Common myeloid progenitor, CD34-positive (primary cell): ENCODE results near the gene GFI1.
A peak's percentile ranks its signal among the peaks of the same experiment; 100 is the strongest.

Experiments
- CTCF ChIA-PET: fragments of 350-600 bp; sonication (Branson Sonifier 250); formaldehyde crosslinking; loops from one replicate; lab custom pipeline; 2021; ENCODE audit warnings: antibody characterized with exemption; lab: Charles Lee
- POLR2A ChIA-PET: fragments of 350-600 bp; sonication (Branson Sonifier 250); formaldehyde crosslinking; loops from one replicate; lab custom pipeline; 2021; ENCODE audit warnings: antibody characterized with exemption; lab: Charles Lee
- DNase-seq, 3 donors: peaks; one replicate each; pipeline versions ENCODE4 v3.0.0 to v3.0.0-alpha.2; 2013
- H3K27ac ChIP-seq, 2 experiments: 1 replicate in 1 of 2; 2 replicates in 1 of 2; pipeline ENCODE4 v1.7.0; 2013; ENCODE audit warnings: inconsistent platforms in 2 of 2, low read length in 2 of 2, mild to moderate bottlenecking in 2 of 2, low read depth in 1 of 2, moderate library complexity in 1 of 2; ENCODE audit not compliant: severe bottlenecking in 2 of 2, insufficient read depth in 1 of 2, poor library complexity in 1 of 2
- H3K27me3 ChIP-seq, 5 experiments: replicated peaks in 2 of 5; 1 replicate in 3 of 5; 2 replicates in 2 of 5; pipeline versions ENCODE4 v1.6.1 to v1.7.0; 2013; ENCODE audit warnings: low read length in 4 of 5, mild to moderate bottlenecking in 2 of 5, moderate library complexity in 2 of 5, inconsistent platforms in 1 of 5; ENCODE audit not compliant: insufficient read depth in 5 of 5, control insufficient read depth in 4 of 5
- H3K36me3 ChIP-seq, 4 experiments: 1 replicate in 2 of 4; 2 replicates in 2 of 4; pipeline versions ENCODE4 v1.6.1 to v1.7.0; 2013; ENCODE audit warnings: low read length in 3 of 4, control low read depth in 1 of 4, mild to moderate bottlenecking in 1 of 4; ENCODE audit not compliant: control insufficient read depth in 4 of 4, insufficient read depth in 4 of 4
- H3K4me1 ChIP-seq, 4 experiments: 1 replicate in 3 of 4; 2 replicates in 1 of 4; pipeline versions ENCODE4 v1.6.1 to v1.7.1; 2013; ENCODE audit warnings: low read length in 3 of 4, mild to moderate bottlenecking in 3 of 4, control low read depth in 1 of 4, inconsistent platforms in 1 of 4, moderate library complexity in 1 of 4; ENCODE audit not compliant: control insufficient read depth in 4 of 4, insufficient read depth in 4 of 4; ENCODE audit errors: control extremely low read depth in 1 of 4
- H3K4me3 ChIP-seq, 7 experiments: 1 replicate in 4 of 7; 2 replicates in 3 of 7; pipeline versions ENCODE4 v1.5.1 to v1.7.0; 2013; ENCODE audit warnings: mild to moderate bottlenecking in 7 of 7, low read length in 6 of 7, moderate library complexity in 6 of 7, inconsistent platforms in 2 of 7, low read depth in 2 of 7, control low read depth in 1 of 7; ENCODE audit not compliant: insufficient read depth in 4 of 7, control insufficient read depth in 1 of 7; ENCODE audit errors: extremely low read depth in 1 of 7
- H3K9me3 ChIP-seq, 5 experiments: 1 replicate in 4 of 5; 2 replicates in 1 of 5; pipeline versions ENCODE4 v1.6.1 to v1.7.1; 2013; ENCODE audit warnings: low read length in 4 of 5, mild to moderate bottlenecking in 2 of 5, inconsistent platforms in 1 of 5, low read depth in 1 of 5, moderate library complexity in 1 of 5; ENCODE audit not compliant: control insufficient read depth in 4 of 5, insufficient read depth in 2 of 5; ENCODE audit errors: control extremely low read depth in 1 of 5
- WGBS: methylation state at CpG from one replicate; pipeline ENCODE4 v1.1.5; 2013; ENCODE audit not compliant: insufficient coverage; 5-methylcytosine and 5-hydroxymethylcytosine counted together

GFI1 gene

DNA sequence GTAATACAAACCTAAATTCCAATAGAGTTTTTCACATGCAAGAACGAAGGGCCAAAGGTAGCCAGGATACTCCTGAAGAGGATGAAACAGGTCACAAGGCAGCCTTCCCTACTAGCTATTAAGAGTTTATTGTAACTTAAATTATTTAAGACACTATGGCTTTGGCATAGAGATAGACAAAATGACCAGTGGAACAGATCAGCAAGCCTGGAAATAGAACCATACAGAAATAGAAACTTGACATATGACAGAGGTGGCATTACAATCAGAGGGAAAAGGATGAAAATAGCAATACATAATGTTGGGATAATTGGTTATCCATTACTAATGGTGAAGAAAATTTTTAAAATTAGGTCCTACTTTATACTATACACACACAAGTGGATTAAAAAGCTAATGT, 16.5 kb downstream of the GFI1 start:
- Histone ChIP-seq H3K36me3 (peaks cover 2 to 52% (median 8%) of the 10 kb centered on the region in 4 experiments), H3K27me3 (no peaks in the 10 kb centered on the region), H3K4me1 (peaks cover 11 to 51% (median 22%) of the 10 kb centered on the region in 4 experiments), H3K4me3 (no peak overlapping the region), H3K27ac (no peak overlapping the region), H3K9me3 (no peaks in the 10 kb centered on the region)
- CTCF ChIA-PET, result no interaction called here
- no peak for DNase-seq
- POLR2A ChIA-PET, result no interaction called here
- no CpG with 5 or more reads among the region's 1 CpG for WGBS

DNA sequence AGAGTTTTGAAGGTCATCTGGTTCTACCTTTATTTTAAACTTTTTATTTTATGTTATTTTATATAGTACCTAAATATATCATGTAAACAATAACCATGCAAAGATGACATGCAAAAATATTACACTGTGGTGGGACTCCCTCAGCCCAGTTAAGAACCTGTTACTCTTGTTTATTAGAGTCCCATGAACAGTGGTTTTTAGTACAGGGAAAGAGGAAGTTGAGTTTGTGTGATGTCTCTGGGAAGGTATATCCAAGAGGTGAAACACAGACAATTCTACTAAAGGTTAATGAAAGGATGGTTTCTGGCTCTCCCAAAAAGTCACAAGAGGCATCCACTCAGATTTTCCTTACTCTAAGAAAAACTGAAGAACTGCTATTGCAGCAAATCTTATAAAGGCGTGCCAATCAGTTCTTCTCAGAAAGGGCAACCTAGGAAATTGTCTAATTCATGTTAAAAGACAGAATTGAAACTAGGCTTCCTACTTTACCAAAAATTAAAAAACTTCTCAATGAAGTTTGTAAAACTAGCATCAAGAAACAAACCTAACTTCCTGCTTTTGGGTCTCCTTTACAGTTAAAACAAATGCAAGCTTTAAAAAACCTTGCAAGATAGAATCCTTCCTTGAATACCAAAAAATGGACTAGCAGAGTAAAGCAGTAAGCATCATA, 19.9 kb downstream of the GFI1 start:
- H3K27me3 ChIP-seq, result no peaks in the 10 kb centered on the region
- peaks cover 0 to 21% (median 1%) of the 10 kb centered on the region in 4 experiments for H3K36me3 ChIP-seq
- H3K4me3 ChIP-seq, result no peak overlapping the region
- ChIA-PET POLR2A (interaction anchor here (0.6 kb wide), 1 partner anchor 1392 kb away, joined by 4 read pairs; no protein-coding TSS in a partner anchor), CTCF (interaction anchor here (1.3 to 1.6 kb wide), 2 partner anchors 11 to 17 kb away, joined by 4 read pairs; no protein-coding TSS in a partner anchor)
- DNase-seq, result peak in 2 of 3 donors; percentile 53 to 68
- H3K4me1 ChIP-seq, result peaks cover 23 to 69% (median 45%) of the 10 kb centered on the region in 4 experiments
- 67% methylated on average over 1 of the region's 1 CpG for WGBS
- H3K9me3 ChIP-seq, result no peaks in the 10 kb centered on the region
- no peak overlapping the region for H3K27ac ChIP-seq

DNA sequence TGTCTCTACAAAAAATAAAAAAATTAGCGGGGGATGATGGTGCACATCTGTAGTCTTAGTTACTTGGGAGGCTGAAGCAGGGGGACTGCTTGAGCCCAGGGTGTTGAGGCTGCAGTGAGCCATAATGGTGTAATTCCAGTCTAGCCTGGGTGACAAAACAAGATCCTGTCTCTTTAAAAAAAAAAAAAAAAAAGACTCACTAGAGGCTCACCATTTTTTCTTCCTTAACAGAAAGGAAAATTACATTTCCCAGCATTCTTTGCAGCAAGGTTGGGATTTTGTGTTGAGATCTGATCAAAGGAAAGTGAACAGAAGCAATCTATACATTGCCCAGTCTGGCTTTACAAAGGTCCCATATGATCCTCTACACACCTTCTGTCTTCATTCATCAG, 21.5 kb downstream of the GFI1 start:
- H3K27ac ChIP-seq, result no peak overlapping the region
- H3K4me3 ChIP-seq, result no peak overlapping the region
- H3K4me1 ChIP-seq, result peaks cover 37 to 85% (median 60%) of the 10 kb centered on the region in 4 experiments
- no peaks in the 10 kb centered on the region for H3K27me3 ChIP-seq
- no peak for DNase-seq
- H3K9me3 ChIP-seq, result no peaks in the 10 kb centered on the region
- whole genome bisulfite sequencing, result 100% methylated on average over 1 of the region's 1 CpG
- peaks cover 0 to 11% (median under 1%) of the 10 kb centered on the region in 4 experiments for H3K36me3 ChIP-seq
- ChIA-PET CTCF (interaction anchor here (1.0 to 1.6 kb wide), 2 partner anchors 13 to 20 kb away, joined by 3 to 4 read pairs; no protein-coding TSS in a partner anchor), POLR2A (no interaction called here)

DNA sequence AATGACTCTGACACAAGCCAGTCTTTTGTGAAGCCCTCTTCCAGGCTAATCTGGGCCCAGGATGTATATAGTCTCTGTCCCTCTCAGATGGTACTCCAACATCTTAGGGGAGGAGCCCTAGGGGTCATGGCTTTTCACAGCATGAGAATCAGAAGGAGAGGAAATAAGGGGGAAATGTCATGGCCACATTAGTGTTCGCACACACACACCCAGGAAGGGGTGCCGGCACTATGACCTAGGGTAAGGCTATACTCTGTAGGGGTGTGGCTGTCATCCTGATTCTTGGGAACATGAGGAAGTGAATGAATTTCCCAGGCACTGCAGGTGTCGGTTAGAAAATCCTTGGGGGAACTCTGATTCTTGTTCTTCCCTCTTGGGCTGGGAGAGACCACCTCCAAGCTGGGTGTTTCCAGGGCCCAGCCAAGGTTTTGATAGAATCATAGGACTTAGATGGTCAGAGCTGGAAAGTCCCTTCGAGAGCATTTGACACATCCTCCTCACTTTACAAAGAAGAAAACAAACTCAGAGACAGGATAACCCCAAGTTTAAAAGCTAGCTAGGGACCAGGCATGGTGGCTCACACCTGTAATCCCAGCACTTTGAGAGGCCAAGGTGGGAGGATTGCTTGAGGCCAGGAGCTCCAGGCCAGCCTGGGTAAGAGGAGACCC, 22.0 kb downstream of the GFI1 start:
- WGBS, result 92% methylated on average over 3 of the region's 4 CpGs
- Histone ChIP-seq H3K27ac (no peak overlapping the region), H3K36me3 (peaks cover 0 to 11% (median 0%) of the 10 kb centered on the region in 4 experiments), H3K27me3 (no peaks in the 10 kb centered on the region), H3K4me3 (no peak overlapping the region), H3K9me3 (no peaks in the 10 kb centered on the region), H3K4me1 (peaks cover 41 to 90% (median 64%) of the 10 kb centered on the region in 4 experiments)
- POLR2A ChIA-PET, result no interaction called here
- CTCF ChIA-PET, result no interaction called here
- no peak for DNase-seq

DNA sequence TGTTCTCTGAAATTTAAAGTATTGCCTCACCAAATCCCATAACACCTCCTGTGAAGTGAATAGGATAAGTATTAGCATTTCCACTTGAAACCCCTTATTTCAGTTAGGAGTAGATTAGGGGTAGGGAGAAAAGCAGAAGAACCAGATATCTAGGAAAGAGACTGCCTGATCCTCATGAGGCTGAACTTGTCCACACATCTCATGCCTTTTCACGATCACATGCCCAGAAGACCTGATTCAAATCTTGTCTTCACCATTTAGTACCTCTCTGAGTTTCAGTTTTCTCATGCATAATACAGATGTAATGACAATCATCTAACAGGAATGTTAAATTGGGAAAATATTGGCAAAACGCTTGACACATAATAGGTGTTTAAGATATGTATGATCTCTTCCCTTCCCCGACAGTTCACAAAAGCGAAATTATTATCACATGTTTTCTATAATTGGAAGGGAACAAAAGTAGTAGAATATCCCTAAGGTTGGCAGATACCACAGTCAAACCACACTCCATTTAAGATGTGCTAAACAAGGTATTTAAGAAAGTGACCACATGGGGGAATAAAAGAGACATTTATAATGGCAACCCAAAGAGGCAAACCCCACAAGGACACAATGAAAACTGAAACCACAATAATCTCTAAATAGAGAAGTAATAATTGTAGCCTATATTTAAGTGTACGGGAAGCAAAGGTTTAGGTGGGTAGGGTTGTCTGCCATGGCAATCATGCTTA, 25.2 kb downstream of the GFI1 start:
- peaks cover 48 to 92% (median 71%) of the 10 kb centered on the region in 4 experiments for H3K4me1 ChIP-seq
- ChIA-PET CTCF (interaction anchor here (1.1 to 2.8 kb wide), 3 partner anchors 14 to 23 kb away, joined by 3 to 16 read pairs (median 5); no protein-coding TSS in a partner anchor), POLR2A (no interaction called here)
- H3K36me3 ChIP-seq, result peaks cover 0 to 5% (median 0%) of the 10 kb centered on the region in 4 experiments
- peak; percentile 66 to 89 (median 84) for DNase-seq
- WGBS, result 50% methylated on average over 1 of the region's 5 CpGs
- peak overlapping the region in 2 of 7 experiments; percentile 17 to 27 for H3K4me3 ChIP-seq
- H3K9me3 ChIP-seq, result no peaks in the 10 kb centered on the region
- peak overlapping the region; percentile 88 to 92 for H3K27ac ChIP-seq
- H3K27me3 ChIP-seq, result no peaks in the 10 kb centered on the region

DNA sequence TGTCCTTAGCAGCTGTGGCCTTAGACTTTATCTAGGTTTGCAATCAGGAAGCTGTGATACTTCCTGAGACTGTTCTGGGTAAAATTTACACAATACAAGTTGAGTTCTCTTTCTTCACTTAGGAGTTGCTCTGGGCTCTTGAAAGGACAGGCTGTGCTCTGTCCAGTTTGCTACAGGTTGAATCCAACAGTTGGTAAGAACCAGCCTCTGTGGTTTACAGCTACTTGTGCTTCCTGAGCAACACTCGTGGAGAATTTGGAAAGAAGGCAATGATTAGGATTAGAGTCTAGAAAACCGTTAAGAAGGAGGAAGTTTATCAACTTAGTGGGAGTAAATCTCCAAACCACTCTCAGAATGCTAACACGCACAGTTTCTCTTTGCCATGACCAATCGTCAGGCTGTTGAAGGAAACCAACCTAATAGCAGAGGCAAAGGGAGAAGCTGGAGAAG, 26.8 kb downstream of the GFI1 start:
- no CpG with 5 or more reads among the region's 4 CpGs for WGBS

More for the DNA sequence above, 26.8 kb downstream of the GFI1 start:
- Histone ChIP-seq H3K9me3 (no peaks in the 10 kb centered on the region), H3K27me3 (no peaks in the 10 kb centered on the region), H3K36me3 (no peaks in the 10 kb centered on the region), H3K27ac (peak overlapping the region; percentile 88 to 92), H3K4me3 (peak overlapping the region in 6 of 7 experiments; percentile 12 to 65 (median 34)), H3K4me1 (peaks cover 39 to 78% (median 61%) of the 10 kb centered on the region in 4 experiments)
- ChIA-PET POLR2A (interaction anchor here (0.7 to 1.9 kb wide), 4 partner anchors 16 to 27 kb away, joined by 5 to 10 read pairs (median 6); partner anchors contain the start of gene GFI1), CTCF (interaction anchor here (0.6 to 2.8 kb wide), 7 partner anchors 13 to 1588 kb away, joined by 3 to 16 read pairs (median 3); no protein-coding TSS in a partner anchor)
- peak; percentile 80 to 91 (median 90) for DNase-seq
